ENCODE results near the gene PUS10.
"Not testable (repeated sequence)": the region's sequence is repeated elsewhere in the genome, so short reads cannot be mapped to it uniquely, and the experiment has no call there.

The PUS10 gene

GRCh38 chr2:60907329-60907728 is 110.7 kb downstream of the PUS10 start:
- Histone ChIP-seq H3K27me3 (ENCODE audit: insufficient read depth, poor library complexity, severe bottlenecking) (no peaks in the 10 kb centered on the region), H3K4me3 (replicated peaks; ENCODE audit: insufficient read depth, low read length) (no peak overlapping the region), H3K27ac (replicated peaks) (no peak overlapping the region)
- TF ChIP-seq SPI1 (IDR thresholded peaks at IDR 0.05; ENCODE audit: borderline replicate concordance, low read depth) (no peak), GABPA (IDR thresholded peaks at IDR 0.05; ENCODE audit: low read depth) (no peak), POLR2AphosphoS5 (IDR thresholded peaks at IDR 0.05; ENCODE audit: low read depth) (no peak), CTCF (IDR thresholded peaks at IDR 0.05; ENCODE audit: insufficient read depth, low read length) (no peak), REST (IDR thresholded peaks at IDR 0.05; ENCODE audit: insufficient replicate concordance, low read depth) (no peak)
- DNase-seq (ENCODE audit: low read depth in 1 of 2, low spot score in 1 of 2): no peak

- TF ChIP-seq POLR2AphosphoS5 (IDR thresholded peaks at IDR 0.05; ENCODE audit: low read depth) (no peak), REST (IDR thresholded peaks at IDR 0.05; ENCODE audit: insufficient replicate concordance, low read depth) (no peak), GABPA (IDR thresholded peaks at IDR 0.05; ENCODE audit: low read depth) (no peak), CTCF (IDR thresholded peaks at IDR 0.05; ENCODE audit: insufficient read depth, low read length) (no peak), SPI1 (IDR thresholded peaks at IDR 0.05; ENCODE audit: borderline replicate concordance, low read depth) (no peak)
- H3K27me3 ChIP-seq (ENCODE audit: insufficient read depth, poor library complexity, severe bottlenecking): no peaks in the 10 kb centered on the region
- H3K4me3 ChIP-seq (replicated peaks; ENCODE audit: insufficient read depth, low read length): no peak overlapping the region
- DNase-seq (ENCODE audit: low read depth in 1 of 2, low spot score in 1 of 2): no peak
- H3K27ac ChIP-seq (replicated peaks): no peak overlapping the region
Observed at GRCh38 chr2:60906395-60906794, 111.7 kb downstream of the PUS10 start.

GRCh38 chr2:60905867-60906266 is 112.2 kb downstream of the PUS10 start:
- not testable (repeated sequence) for H3K27me3 ChIP-seq (ENCODE audit: insufficient read depth, poor library complexity, severe bottlenecking); H3K27ac ChIP-seq (replicated peaks); H3K4me3 ChIP-seq (replicated peaks; ENCODE audit: insufficient read depth, low read length); DNase-seq (ENCODE audit: low read depth in 1 of 2, low spot score in 1 of 2)

GRCh38 chr2:60901296-60901695 is 116.8 kb downstream of the PUS10 start:
- not testable (repeated sequence) for H3K27me3 ChIP-seq (ENCODE audit: insufficient read depth, poor library complexity, severe bottlenecking); H3K27ac ChIP-seq (replicated peaks); DNase-seq (ENCODE audit: low read depth in 1 of 2, low spot score in 1 of 2)

GRCh38 chr2:60899892-60900249 is 118.2 kb downstream of the PUS10 start:
- TF ChIP-seq SPI1 (IDR thresholded peaks at IDR 0.05; ENCODE audit: borderline replicate concordance, low read depth) (no peak), POLR2AphosphoS5 (IDR thresholded peaks at IDR 0.05; ENCODE audit: low read depth) (no peak), GABPA (IDR thresholded peaks at IDR 0.05; ENCODE audit: low read depth) (no peak), CTCF (IDR thresholded peaks at IDR 0.05; ENCODE audit: insufficient read depth, low read length) (no peak), REST (IDR thresholded peaks at IDR 0.05; ENCODE audit: insufficient replicate concordance, low read depth) (no peak)
- no peak overlapping the region for H3K4me3 ChIP-seq (replicated peaks; ENCODE audit: insufficient read depth, low read length)
- no peak overlapping the region; the same call in 1 of the 2 replicates for H3K27ac ChIP-seq (replicated peaks)
- no peak for DNase-seq (ENCODE audit: low read depth in 1 of 2, low spot score in 1 of 2)
- H3K27me3 ChIP-seq (ENCODE audit: insufficient read depth, poor library complexity, severe bottlenecking): no peaks in the 10 kb centered on the region

More at GRCh38 chr2:60901296-60901695, 116.8 kb downstream of the PUS10 start:
- not testable (repeated sequence) for H3K4me3 ChIP-seq (replicated peaks; ENCODE audit: insufficient read depth, low read length)

Data from HL-60 (cell line).